ENCODE data around the gene NEURL1.
"Not testable (repeated sequence)": the region's sequence is repeated elsewhere in the genome, so short reads cannot be mapped to it uniquely, and the experiment has no call there.

NEURL1 gene

DNA sequence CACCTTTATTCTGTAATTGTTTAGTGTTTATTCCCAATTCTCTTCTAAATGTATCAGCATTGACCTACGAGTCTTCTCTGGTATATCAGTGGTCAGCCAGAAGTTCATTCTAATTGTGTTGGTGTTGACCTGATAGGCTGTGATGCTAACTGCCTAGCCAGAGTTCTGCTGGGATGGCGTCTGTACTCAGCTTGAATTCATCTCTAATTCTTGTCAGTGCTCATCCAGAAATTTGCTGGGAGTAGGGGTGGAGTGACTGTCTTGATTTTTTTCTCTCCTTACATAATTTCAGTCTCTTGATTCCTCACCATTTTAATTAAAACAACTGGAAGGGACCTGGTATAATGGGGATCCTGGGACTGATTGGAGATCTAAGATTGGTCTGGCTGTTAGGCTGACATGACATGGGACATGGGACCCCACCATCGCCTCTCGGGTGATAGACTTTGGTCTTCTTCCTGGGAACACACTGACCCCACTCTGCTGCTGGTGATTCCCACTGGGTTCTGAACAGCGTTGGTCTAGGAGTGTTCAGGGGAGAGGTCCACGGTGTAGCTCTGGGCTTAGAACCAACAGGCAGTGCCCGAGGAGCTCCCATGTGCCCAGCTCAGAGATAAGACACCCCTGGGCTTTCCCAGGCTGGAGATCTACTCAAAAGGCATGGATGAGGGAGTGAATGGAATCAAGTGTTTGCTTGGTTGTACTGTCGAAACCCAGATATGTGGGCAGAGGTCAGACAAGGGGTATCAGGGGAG is 3.8 kb downstream of the NEURL1 start:
- Mint-ChIP-seq H3K4me3 (no peak overlapping the region), H3K9me3 (ENCODE audit: low read depth) (no peaks in the 10 kb centered on the region), H3K27ac (no peak overlapping the region), H3K4me1 (ENCODE audit: low read depth) (peaks cover 15% of the 10 kb centered on the region), H3K36me3 (no peaks in the 10 kb centered on the region), H3K27me3 (peaks cover 37% of the 10 kb centered on the region)

DNA sequence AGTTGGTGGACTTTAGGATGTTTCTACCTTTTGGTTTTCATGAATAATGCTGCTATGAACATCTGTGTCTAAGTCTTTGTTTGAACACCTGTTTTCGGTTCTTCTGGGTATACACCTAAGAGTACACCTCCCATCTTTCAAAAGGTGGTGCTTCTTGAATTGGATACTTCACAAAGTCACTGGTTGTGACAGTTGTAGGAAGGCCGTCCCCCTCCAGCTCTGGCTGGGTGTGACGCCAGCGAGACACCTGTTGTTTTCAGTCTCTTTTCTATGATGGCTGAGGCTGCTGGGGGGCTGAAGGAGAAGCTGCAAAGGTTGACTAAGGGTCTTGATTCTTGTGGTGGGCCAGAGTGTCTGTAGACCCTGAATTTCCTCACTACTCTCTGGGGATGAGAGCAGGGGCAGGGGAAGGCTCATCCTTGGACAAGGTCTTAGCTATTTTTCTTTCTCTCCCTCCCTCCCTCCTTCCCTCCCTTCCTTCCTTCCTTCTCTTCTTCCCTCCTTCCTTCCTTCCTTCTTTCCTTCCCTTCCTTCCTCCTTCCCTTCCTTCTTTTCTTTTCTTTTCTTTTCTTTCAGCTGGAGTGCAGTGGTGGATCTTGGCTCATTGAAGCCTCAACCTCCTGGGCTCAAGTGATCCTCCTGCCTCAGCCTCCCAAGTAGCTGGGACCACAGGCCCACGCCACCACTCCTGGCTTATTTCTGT is 5.6 kb downstream of the NEURL1 start:
- H3K27me3 Mint-ChIP-seq: peaks cover 37% of the 10 kb centered on the region
- H3K27ac Mint-ChIP-seq: no peak overlapping the region
- no peaks in the 10 kb centered on the region for H3K36me3 Mint-ChIP-seq
- peaks cover 11% of the 10 kb centered on the region for H3K4me1 Mint-ChIP-seq (ENCODE audit: low read depth)
- H3K4me3 Mint-ChIP-seq: no peak overlapping the region
- H3K9me3 Mint-ChIP-seq (ENCODE audit: low read depth): no peaks in the 10 kb centered on the region

- H3K4me3 Mint-ChIP-seq: no peak overlapping the region
- H3K36me3 Mint-ChIP-seq: no peaks in the 10 kb centered on the region
- H3K9me3 Mint-ChIP-seq (ENCODE audit: low read depth): no peaks in the 10 kb centered on the region
- peaks cover 15% of the 10 kb centered on the region for H3K4me1 Mint-ChIP-seq (ENCODE audit: low read depth)
- H3K27me3 Mint-ChIP-seq: peaks cover 35% of the 10 kb centered on the region
- no peak overlapping the region for H3K27ac Mint-ChIP-seq
Observed at GRCh38 chr10:103499881-103500280, 6.4 kb downstream of the NEURL1 start.

- Mint-ChIP-seq H3K27me3 (peaks cover 30% of the 10 kb centered on the region), H3K36me3 (no peaks in the 10 kb centered on the region), H3K9me3 (ENCODE audit: low read depth) (no peaks in the 10 kb centered on the region), H3K4me1 (ENCODE audit: low read depth) (peaks cover 15% of the 10 kb centered on the region), H3K4me3 (no peak overlapping the region), H3K27ac (no peak overlapping the region)
Observed at GRCh38 chr10:103500481-103500880, 7.0 kb downstream of the NEURL1 start.

DNA sequence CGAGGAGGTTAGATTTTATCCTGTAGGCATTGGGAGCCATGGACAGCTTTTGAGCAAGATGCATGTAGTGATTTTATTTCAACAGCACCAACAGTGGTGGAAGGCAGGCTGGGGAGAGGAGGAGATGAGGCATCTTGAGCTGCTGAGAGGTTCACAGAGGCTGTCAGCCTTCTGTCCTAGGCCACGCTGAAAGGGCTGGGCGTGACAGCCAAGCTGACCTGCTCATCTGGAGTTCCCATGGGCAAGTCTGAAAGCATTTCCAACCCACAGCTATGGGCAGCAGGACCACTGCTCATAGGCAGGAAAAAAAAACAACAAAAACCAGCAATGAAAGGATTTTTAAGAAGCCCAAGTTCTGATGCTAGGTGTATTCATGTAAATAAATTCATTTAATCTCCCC is 7.7 kb downstream of the NEURL1 start:
- Mint-ChIP-seq H3K4me3 (no peak overlapping the region), H3K4me1 (ENCODE audit: low read depth) (peaks cover 15% of the 10 kb centered on the region), H3K9me3 (ENCODE audit: low read depth) (no peaks in the 10 kb centered on the region), H3K36me3 (no peaks in the 10 kb centered on the region), H3K27me3 (peaks cover 25% of the 10 kb centered on the region), H3K27ac (no peak overlapping the region)

GRCh38 chr10:103502849-103503660 is 9.6 kb downstream of the NEURL1 start:
- Mint-ChIP-seq H3K27me3 (peaks cover 20% of the 10 kb centered on the region), H3K36me3 (no peaks in the 10 kb centered on the region), H3K27ac (no peak overlapping the region), H3K4me3 (no peak overlapping the region), H3K4me1 (ENCODE audit: low read depth) (peaks cover 15% of the 10 kb centered on the region), H3K9me3 (ENCODE audit: low read depth) (no peaks in the 10 kb centered on the region)

GRCh38 chr10:103503777-103504176 is 10.3 kb downstream of the NEURL1 start:
- H3K27me3 Mint-ChIP-seq: peaks cover 17% of the 10 kb centered on the region
- H3K4me1 Mint-ChIP-seq (ENCODE audit: low read depth): peaks cover 15% of the 10 kb centered on the region
- not testable (repeated sequence) for H3K27ac Mint-ChIP-seq; H3K9me3 Mint-ChIP-seq (ENCODE audit: low read depth); H3K4me3 Mint-ChIP-seq; H3K36me3 Mint-ChIP-seq

GRCh38 chr10:103504181-103504783 is 10.8 kb downstream of the NEURL1 start:
- Mint-ChIP-seq H3K9me3 (ENCODE audit: low read depth) (no peaks in the 10 kb centered on the region), H3K4me3 (no peak overlapping the region), H3K4me1 (ENCODE audit: low read depth) (peaks cover 15% of the 10 kb centered on the region), H3K36me3 (no peaks in the 10 kb centered on the region), H3K27me3 (peaks cover 16% of the 10 kb centered on the region), H3K27ac (no peak overlapping the region)

DNA sequence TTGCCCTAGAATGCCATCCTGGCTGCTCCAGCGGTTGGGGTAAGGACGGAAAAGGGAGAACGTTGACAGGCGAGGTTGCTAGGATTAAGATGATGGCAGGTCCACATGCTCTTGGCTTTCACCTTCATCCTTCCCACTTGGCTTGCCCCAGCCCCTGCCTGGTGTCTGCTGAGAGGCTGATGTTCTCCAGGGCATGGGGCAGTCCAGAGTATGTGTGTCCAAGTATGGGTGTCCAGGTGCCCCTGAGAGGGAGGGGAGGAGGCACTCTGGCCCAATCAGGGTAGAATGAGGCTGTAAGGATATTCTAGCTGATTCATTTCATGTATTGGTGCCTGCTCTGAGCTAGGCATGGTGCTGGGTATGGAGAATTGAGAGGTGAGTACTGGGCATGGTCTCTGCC is 12.6 kb downstream of the NEURL1 start:
- H3K27me3 Mint-ChIP-seq: peaks cover 14% of the 10 kb centered on the region
- no peaks in the 10 kb centered on the region for H3K36me3 Mint-ChIP-seq
- no peak overlapping the region for H3K4me3 Mint-ChIP-seq
- H3K9me3 Mint-ChIP-seq (ENCODE audit: low read depth): no peaks in the 10 kb centered on the region
- H3K27ac Mint-ChIP-seq: no peak overlapping the region
- peaks cover 12% of the 10 kb centered on the region for H3K4me1 Mint-ChIP-seq (ENCODE audit: low read depth)

DNA sequence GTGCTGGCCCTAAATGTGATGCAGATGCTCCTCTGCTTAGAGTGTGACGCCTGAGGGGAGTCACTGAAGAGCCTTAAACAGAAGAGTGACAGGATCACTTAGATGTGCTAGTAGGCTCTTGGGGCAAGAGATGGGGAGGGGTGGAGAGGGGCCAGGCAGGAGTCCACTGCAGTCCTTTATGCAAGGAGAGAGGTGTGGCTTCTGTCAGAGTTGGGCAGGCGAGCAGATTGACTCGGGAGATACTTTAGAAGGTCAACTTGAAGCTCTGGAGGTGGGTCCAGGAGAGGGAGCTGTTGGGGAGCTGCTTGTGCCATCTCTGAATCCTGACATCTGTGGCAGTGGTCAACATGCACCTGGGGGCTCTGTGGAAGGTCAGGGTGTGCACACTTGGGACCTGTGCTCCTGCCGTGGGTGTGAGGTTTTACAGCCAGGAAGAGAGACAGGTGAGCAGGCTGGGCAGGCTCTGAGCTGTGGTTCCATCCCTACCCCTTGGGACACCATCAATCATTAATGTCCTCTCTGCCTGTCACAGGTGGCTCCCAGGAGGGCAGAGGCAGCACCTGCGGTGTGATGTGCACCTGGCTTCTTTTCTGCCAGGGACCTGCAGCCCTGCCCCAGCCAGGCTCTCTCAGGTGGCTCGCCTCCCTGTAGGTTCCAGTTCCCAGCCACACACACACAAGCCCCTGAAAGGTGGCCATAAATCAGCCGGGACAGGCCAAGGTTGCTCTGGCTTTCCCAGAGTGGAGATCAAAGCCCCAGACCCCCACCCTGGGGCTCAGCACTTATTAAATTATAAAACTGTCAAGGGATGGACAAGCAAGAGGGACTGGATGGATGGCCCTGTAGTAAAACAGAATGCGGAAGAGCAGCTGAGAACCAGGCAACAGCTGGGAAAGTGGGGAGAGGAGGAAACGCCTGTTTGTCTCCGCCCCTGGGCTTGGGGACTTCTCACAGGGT is 14.0 kb downstream of the NEURL1 start:
- Mint-ChIP-seq H3K27ac (no peak overlapping the region), H3K36me3 (no peaks in the 10 kb centered on the region), H3K9me3 (ENCODE audit: low read depth) (no peaks in the 10 kb centered on the region), H3K4me3 (no peak overlapping the region), H3K4me1 (ENCODE audit: low read depth) (peaks cover 12% of the 10 kb centered on the region), H3K27me3 (peaks cover 11% of the 10 kb centered on the region)

DNA sequence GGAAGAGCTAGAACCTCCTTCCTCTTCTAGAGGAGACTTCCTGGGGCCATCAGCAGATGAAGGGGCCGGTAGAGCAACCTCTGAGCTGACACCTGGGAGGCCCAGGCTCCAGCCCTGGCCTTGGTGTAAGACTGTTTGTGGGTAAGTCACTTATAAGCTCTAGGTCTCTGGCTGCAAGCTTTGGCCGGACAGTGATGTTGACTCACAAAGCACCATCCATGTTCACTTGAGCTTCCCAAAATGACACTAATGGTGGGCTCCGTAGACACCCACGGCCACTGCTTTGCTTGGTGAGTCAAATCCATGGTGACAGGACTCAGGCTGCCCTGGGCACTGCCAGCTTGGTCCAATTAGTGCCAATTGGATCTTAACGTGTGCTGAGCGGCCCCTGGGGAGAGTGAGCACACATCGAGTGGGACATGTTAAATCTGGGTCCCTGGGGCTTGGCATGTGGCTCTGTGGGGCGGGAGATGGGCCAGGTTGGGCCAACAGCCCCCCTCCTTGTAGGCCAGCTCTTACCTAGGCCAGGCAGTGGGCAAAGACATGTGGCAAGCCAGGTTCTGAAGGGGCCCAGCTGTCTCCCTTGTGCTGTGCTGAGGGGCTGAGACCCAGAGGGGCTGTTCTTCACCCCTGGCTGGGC is 16.7 kb downstream of the NEURL1 start:
- no peaks in the 10 kb centered on the region for H3K9me3 Mint-ChIP-seq (ENCODE audit: low read depth)
- no peak overlapping the region for H3K4me3 Mint-ChIP-seq
- no peaks in the 10 kb centered on the region for H3K36me3 Mint-ChIP-seq
- H3K4me1 Mint-ChIP-seq (ENCODE audit: low read depth): no peaks in the 10 kb centered on the region
- no peak overlapping the region for H3K27ac Mint-ChIP-seq
- peaks cover 6% of the 10 kb centered on the region for H3K27me3 Mint-ChIP-seq

DNA sequence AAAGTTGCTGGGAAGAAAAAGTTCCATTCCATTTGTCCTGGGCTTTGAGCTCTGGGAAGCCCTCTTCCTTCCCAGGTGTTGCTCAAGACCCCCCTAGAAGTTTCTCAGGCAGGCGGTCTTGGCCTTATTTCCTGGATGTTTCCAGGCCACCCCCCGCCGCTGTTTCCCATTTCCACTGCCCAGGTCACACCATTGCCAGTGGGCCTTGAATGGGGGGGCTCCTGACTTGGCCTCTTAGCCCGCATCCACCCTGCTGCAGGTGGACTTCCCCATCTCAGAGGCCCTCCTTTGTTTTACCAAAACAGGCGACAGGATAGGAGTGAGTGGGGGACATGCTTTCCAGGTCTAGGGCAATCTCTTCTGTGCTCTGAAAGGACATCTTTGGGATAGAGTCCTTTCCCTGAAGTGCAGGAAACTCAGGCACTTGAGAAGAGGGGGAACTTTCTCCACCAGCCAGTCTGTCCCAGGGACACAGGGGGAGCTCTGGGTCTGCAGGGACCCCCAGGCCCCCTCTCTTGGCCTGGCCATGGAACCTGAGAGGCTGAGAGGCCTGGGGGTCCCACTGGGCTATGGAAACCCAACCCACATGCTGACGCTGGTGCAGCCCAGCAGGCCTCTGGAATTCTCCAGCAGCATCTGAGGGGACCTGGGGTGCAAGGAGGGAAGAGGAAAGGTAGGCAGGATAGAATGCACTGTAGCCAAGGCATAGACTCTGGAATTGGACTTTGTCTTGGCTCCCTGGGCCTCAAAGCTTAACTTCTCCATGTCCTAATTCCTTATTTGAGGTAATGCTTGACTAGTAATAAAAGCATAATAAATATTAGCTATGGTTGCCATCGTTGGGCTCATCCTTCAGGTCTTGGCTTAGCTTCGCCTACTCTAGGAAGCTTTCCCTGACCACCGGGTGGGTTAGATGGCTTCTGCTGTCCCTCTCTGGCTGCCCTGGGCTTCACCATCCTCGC is 17.6 kb downstream of the NEURL1 start:
- no peaks in the 10 kb centered on the region for H3K4me1 Mint-ChIP-seq (ENCODE audit: low read depth)
- no peak overlapping the region for H3K4me3 Mint-ChIP-seq
- H3K36me3 Mint-ChIP-seq: no peaks in the 10 kb centered on the region
- no peaks in the 10 kb centered on the region for H3K9me3 Mint-ChIP-seq (ENCODE audit: low read depth)
- H3K27ac Mint-ChIP-seq: no peak overlapping the region
- peaks cover 6% of the 10 kb centered on the region for H3K27me3 Mint-ChIP-seq

- Mint-ChIP-seq H3K36me3 (no peaks in the 10 kb centered on the region), H3K27me3 (peaks cover 4% of the 10 kb centered on the region), H3K9me3 (ENCODE audit: low read depth) (no peaks in the 10 kb centered on the region), H3K4me1 (ENCODE audit: low read depth) (no peaks in the 10 kb centered on the region), H3K27ac (no peak overlapping the region), H3K4me3 (no peak overlapping the region)
Observed at GRCh38 chr10:103512166-103512565, 18.7 kb downstream of the NEURL1 start.
